Medulla oblongata (tissue), 1 donor: ENCODE measurements around the gene HPDL.

ENCODE experiments used
- DNase-seq: peaks from one replicate; pipeline ENCODE4 v3.0.0-alpha.2; 2015; ENCODE audit errors: extremely low spot score

Gene HPDL

DNA sequence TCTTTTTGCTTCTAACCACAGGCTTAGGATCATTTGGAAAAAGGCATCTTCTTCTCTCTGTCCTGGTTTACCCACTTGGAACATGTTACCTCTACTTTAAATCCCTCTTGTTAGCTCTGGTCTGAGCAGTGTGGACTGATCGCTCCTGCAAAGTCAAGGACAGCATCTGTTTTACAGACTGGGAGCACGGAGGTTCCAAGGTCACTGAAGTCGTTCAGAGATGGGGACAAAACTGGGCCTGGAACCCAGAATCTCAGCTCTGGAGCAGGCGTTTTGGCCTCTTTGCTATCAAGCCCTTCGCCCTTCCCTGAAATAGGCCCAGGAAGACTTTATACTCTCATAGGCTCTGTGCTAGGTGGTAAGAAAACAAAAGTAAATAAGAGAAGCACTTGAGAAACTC lies 24.8 kb downstream of the HPDL start:
- DNase-seq: no peak

DNA sequence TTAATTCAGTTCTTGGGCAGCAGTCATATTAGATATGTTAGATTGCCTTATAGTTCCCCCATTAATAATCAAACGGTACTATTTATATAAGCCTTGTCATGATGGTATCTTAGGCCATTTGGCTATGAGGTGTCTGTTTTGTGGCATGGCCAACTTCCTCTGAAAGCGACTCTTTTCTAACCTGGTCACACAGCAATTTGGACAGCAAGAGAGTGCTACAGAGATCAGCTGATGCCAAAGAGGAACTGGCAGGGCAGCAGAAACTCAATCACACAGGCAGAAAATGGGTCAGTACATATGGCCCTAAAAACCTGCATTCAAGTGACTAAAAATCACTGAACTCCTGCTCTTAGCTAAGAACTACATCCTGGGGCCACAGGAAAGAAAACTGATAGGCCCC lies 27.0 kb downstream of the HPDL start:
- peak; percentile 61 for DNase-seq

DNA sequence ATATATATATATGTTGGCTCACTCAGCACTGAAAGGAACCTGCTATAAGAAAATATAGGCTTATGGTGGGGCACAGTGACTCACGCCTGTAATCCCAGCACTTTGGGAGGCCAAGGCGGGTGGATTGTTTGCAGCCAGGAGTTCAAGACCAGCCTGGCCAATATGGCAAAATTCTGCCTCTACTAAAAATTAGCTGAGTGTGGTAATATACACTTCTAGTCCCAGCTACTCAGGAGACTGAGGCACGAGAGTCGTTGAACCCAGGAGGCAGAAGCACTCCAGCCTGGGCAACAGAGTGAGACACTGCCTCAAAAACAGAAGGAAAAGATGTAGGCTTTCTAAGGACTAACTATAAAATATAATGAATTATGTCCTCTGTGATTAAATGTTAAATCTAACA lies 28.1 kb downstream of the HPDL start:
- DNase-seq: no peak

DNA sequence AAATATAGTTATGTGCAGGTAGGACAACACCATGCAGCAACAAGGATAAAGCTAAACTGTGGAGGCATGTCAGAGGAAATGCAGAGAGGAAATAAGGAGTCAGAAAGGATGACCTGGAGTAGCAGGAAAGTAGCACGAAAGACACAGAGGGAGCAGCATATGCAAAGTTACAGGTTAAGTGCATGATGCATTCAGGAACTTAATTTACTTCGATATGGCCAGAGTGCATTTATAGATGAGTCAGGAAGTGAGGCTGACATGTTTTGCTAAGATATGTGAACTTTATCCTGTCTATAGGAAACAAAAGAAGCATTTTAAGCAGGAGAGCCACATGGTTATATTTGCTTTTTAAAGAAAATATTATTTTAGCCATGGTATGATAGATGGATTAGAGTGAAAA lies 29.0 kb downstream of the HPDL start:
- no peak for DNase-seq

DNA sequence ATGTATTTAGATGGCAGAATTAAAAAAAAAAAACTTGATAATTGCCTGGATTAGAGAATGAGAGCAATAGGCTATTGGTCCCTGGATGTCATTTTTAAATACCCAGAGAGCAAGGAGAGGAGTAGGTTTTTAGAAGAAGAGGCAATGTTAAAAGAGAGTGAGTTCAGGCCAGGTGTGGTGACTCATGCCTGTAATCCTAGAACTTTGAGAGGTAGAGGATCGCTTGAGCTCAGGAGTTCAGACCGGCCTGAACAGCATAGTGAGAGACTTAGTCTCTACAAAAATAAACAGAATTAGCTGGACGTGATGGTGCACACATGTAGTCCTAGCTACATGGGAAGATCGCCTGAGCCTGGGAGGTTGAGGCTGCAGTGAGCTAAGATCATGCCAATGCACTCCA lies 29.5 kb downstream of the HPDL start:
- DNase-seq: no peak

DNA sequence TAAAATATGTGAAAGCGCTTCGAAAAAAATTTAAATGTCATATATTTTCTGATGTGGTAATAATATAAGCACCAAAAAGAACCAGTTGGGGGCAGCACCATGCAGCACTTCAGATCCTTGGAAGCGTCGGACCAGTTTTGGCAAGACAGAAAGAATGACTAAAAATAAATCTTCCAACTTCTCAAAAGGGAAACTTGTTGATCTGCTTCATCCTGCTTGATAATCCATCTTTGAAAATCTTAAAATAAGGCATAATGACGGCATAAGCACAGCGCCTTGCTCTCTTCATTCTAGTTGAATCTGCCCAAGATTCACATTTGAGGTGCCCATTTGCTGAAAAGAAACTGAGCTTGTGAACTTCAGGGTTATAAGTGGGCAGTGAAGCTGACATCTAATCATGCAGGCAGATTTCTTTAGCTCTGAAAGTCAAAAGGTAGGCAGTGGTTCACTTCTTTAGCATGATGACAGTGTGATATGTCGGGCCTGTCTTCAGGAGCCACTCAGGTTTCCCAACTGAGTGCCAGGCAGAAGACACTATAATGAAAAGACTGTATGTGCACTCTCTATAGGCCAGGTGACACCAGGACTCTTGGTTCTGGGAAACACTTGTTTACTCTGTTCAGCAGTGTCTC lies 33.3 kb downstream of the HPDL start:
- peak; percentile 92 for DNase-seq

DNA sequence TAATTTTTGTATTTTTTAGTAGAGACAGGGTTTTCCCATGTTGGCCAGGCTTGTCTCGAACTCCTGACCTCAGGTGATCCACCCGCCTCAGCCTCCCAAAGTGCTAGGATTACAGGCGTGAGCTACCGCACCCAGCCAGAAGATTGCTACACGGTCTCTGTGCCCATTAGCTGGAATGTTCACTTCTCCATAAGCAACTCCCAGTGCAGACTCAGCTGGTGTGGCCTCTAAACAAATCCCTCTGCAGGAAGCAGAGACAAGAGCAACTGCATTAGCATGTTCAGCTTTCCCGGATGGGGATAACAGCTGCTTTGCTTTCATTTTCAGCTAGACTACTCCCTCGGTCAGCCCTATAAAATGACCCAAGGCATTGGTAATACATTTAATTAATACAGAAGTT lies 34.3 kb downstream of the HPDL start:
- peak; percentile 69 for DNase-seq

DNA sequence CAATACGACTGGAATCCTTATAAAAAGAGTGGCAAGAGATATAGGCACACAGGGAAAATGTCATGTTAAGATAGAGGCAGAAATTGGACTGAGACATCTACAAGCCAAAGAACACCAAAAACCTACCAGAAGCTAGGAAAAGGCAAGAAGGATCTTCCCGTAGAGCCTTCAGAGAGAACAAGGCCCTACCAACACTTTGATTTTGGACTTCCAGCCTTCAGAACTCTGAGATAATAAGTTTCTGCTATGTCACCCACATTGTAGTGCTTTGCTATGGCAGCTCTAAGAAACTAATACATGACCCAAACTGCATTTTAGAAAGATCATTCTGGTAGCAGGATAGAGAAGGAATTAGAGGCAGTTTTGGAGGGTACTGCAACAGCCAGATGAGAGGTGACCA lies 37.6 kb downstream of the HPDL start:
- no peak for DNase-seq

DNA sequence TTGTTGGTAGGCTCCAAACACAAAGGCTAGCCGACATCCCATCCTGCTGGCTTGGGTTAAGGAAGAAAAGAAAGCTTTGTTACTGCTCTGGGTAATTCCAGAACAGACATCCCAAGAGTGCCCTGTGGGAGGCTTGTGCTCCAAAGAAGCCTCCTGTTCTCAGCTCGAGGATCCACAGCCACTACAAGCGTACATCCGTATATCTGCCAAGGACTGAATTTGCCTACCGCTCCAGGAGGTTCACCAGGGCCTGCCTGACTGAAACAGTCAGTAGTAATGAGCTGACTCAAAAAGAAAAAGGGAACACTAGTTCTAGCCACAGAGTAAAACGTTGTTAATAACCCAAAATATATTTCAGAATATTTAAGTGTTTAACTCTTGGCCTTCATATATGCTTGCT lies 38.4 kb downstream of the HPDL start:
- DNase-seq: peak; percentile 85

DNA sequence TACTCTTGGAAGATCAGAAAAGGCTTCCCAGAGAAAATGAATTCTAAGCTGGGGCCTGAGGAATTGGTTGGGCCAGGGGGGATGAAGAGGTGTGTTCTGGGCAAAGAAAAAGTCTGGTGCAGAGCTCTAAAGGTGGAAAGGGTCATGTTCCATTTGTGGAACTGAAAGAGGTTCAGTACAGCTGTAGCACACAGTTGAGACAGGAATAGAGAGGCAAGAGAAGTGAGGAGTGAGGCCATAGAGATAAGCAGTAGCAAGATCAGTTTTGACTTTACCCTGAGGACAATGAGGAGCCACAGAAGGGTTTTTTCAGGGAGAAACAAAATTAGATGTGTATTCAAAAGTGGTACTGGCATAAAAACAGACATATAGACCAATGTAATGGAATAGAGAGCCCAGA lies 43.9 kb downstream of the HPDL start:
- DNase-seq: no peak

DNA sequence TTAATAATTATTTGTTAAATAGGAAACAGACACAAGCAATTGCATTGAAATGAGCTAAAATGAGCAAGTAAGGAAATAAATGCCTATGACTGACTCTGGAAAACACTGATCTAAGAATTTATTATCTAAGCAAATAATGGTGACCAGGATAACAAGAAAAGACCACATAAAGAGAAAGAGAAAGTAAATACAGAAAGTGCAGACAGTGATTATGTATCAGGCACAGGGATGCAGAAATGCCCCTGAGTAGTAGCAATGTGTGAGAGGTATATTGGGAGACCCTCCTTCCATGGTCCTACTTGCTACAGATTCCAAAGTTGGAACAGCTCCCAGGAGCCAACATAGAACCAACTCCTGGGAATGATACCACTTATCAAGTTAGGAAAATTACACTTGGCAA lies 46.9 kb downstream of the HPDL start:
- DNase-seq: no peak

DNA sequence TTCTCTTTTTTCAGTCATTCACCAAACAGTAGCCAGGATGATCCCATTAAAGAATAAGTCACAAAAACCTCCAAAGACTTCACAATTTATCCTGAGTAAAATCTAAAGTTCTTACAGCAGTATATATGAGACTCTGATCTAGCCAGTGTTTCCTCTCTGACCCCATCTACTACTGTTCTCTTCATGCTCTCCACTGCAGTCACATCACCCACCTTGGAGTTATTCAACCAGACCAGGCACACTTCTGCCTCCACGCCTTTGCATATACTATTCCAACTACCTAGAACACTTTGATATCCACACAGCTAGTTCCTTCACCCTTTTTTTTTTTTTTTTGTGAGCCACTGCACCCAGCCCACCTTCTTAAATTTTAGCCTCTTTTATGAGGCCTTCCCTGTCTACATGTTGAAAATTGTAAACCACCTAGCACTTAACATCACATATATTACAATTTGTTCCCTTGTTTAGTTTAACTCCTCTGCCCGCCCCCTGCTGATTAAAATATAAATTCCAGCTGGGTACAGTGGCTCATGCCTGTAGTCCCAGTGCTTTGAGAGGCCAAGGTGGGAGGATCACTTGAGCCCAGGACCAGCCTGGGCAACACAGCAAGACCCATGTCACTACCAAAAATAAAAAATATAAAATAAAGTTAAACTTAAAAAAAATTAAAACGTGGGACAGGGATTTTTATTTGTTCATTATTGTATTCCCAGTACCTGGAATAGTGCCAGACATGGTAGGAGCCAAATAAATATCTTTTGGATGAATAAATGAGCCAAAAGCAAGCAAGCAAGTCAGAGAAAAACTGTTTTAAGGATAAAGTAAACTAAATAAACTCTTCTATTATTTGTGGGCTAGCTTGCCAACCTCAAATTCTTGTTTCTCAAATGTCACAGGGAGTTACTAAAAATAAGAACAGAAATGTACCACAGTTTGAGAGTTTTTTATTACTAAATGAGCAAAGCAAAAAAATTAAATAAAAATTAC lies 48.7 kb downstream of the HPDL start:
- no peak for DNase-seq

DNA sequence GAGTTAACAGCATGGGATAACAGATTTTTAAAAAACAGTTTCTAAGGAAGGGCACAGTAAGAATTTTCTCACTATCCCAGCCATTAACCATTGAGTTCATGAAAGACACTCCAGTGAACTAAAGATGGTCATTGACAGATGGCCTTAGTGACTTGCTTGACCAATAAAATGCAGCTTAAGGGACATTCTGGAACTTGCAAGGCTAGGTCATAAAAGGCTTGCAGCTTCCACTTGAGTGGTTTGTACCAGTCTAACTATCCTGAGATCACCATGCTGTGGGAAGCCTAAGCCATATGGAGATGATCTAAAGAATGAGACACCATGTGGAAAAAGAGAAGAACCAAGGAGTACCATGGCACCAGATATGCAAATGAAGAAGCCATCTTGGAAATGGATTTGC lies 51.5 kb downstream of the HPDL start:
- no peak for DNase-seq
